Measurements from ENCODE around the gene KDM4B. TPM values are rescaled to one million over a fixed set of nuclear protein-coding genes. Genes with fewer than 3 reads are reported as not detected.

KDM4B gene
- total RNA-seq, 6 experiments from 2014 or later = 17.0 to 27.2 (median 20.3) TPM

- Mint-ChIP-seq H3K4me1 (ENCODE audit: low read depth) (no peaks in the 10 kb centered on the region), H3K27me3 (ENCODE audit: insufficient read depth) (peaks cover 1% of the 10 kb centered on the region; the same call in 1 of the 2 replicates), H3K4me3 (no peak overlapping the region), H3K36me3 (ENCODE audit: low read depth) (peaks cover 15% of the 10 kb centered on the region), H3K27ac (no peak overlapping the region), H3K9me3 (peaks cover 10% of the 10 kb centered on the region)
- DNase-seq = no peak
- TF ChIP-seq CTCF (IDR thresholded peaks at IDR 0.05) = no peak
Measured at GRCh38 chr19:5104871-5105351, 136.0 kb downstream of the KDM4B start.

- Mint-ChIP-seq H3K27me3 (ENCODE audit: insufficient read depth) (peaks cover 1% of the 10 kb centered on the region; the same call in 1 of the 2 replicates), H3K4me3 (no peak overlapping the region), H3K4me1 (ENCODE audit: low read depth) (no peaks in the 10 kb centered on the region), H3K36me3 (ENCODE audit: low read depth) (peaks cover 1% of the 10 kb centered on the region), H3K27ac (no peak overlapping the region), H3K9me3 (no peaks in the 10 kb centered on the region; the same call in 1 of the 2 replicates)
- DNase-seq = no peak
- no peak for TF ChIP-seq CTCF (IDR thresholded peaks at IDR 0.05)
Measured at GRCh38 chr19:5106191-5106726, 137.3 kb downstream of the KDM4B start.

- no peak for DNase-seq
- H3K4me3 Mint-ChIP-seq = no peak overlapping the region
- no peak overlapping the region for H3K27ac Mint-ChIP-seq
- H3K4me1 Mint-ChIP-seq (ENCODE audit: low read depth) = no peaks in the 10 kb centered on the region
- H3K9me3 Mint-ChIP-seq = no peaks in the 10 kb centered on the region
- H3K36me3 Mint-ChIP-seq (ENCODE audit: low read depth) = 0 out of 2 replicates have a peak, but pooled peaks cover 5% of the 10 kb centered on the region
- no peak for TF ChIP-seq CTCF (IDR thresholded peaks at IDR 0.05)
- peaks cover 1% of the 10 kb centered on the region; the same call in 1 of the 2 replicates for H3K27me3 Mint-ChIP-seq (ENCODE audit: insufficient read depth)
Measured at GRCh38 chr19:5106971-5107370, 138.1 kb downstream of the KDM4B start.

- TF ChIP-seq CTCF (IDR thresholded peaks at IDR 0.05) = no peak
- H3K36me3 Mint-ChIP-seq (ENCODE audit: low read depth) = peaks cover 8% of the 10 kb centered on the region; the same call in 1 of the 2 replicates
- no peaks in the 10 kb centered on the region for H3K9me3 Mint-ChIP-seq
- H3K27ac Mint-ChIP-seq = no peak overlapping the region
- no peaks in the 10 kb centered on the region; the same call in 1 of the 2 replicates for H3K27me3 Mint-ChIP-seq (ENCODE audit: insufficient read depth)
- DNase-seq = no peak
- H3K4me1 Mint-ChIP-seq (ENCODE audit: low read depth) = peaks cover 3% of the 10 kb centered on the region
- no peak overlapping the region for H3K4me3 Mint-ChIP-seq
Measured at GRCh38 chr19:5107432-5108122, 138.7 kb downstream of the KDM4B start.

GRCh38 chr19:5108123-5108596 is 139.2 kb downstream of the KDM4B start:
- TF ChIP-seq CTCF (IDR thresholded peaks at IDR 0.05) = no peak
- H3K4me3 Mint-ChIP-seq = no peak overlapping the region
- H3K36me3 Mint-ChIP-seq (ENCODE audit: low read depth) = peaks cover 10% of the 10 kb centered on the region; the same call in 1 of the 2 replicates
- H3K27ac Mint-ChIP-seq = no peak overlapping the region
- no peaks in the 10 kb centered on the region; the same call in 1 of the 2 replicates for H3K27me3 Mint-ChIP-seq (ENCODE audit: insufficient read depth)
- H3K9me3 Mint-ChIP-seq = no peaks in the 10 kb centered on the region
- peaks cover 9% of the 10 kb centered on the region for H3K4me1 Mint-ChIP-seq (ENCODE audit: low read depth)
- DNase-seq = no peak

All from HFFc6 (cell line).